Suppressor macrophage treated with lipopolysaccharide for 1 hour (primary cell): ENCODE data around the gene HOXD4.

Experiments
- DNase-seq, 3 donors: peaks; one replicate each; pipeline ENCODE4 v3.0.0-alpha.2; 2020 to 2022

Gene HOXD4

DNA sequence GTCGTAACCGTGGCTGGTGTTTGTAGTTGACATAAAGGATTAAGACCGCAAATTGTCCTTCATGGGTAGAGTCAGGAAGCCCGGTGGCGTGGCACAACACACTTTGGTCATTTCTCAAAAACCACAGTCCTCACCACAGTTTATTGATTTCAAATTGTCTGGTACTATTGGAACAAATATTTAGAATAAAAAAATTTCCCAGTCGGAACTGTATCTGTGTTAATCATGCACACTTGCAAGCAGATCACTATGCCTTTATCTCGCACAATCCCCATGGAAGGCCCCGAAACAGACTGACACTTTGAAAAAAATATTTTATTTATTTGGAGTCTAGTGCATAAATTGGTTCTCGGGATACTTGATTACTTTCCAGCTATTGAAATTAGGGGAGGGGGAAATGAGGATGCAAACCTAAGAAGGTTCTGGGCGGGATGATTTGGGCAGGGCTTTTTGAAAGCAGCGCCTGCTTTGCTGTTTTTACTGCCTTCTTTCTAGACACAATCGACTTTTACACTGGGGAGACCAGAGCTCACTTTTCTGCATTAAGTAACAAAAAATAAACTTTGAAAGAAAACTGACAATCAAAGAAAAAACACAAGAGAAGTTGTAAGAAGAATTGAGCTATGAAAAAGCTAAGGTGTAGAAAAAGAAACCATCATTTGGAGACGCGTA is 21.7 kb downstream of the HOXD4 start:
- DNase-seq = no peak

GRCh38 chr2:176173567-176174381 is 22.4 kb downstream of the HOXD4 start:
- no peak for DNase-seq

GRCh38 chr2:176174382-176174823 is 23.1 kb downstream of the HOXD4 start:
- no peak for DNase-seq

DNA sequence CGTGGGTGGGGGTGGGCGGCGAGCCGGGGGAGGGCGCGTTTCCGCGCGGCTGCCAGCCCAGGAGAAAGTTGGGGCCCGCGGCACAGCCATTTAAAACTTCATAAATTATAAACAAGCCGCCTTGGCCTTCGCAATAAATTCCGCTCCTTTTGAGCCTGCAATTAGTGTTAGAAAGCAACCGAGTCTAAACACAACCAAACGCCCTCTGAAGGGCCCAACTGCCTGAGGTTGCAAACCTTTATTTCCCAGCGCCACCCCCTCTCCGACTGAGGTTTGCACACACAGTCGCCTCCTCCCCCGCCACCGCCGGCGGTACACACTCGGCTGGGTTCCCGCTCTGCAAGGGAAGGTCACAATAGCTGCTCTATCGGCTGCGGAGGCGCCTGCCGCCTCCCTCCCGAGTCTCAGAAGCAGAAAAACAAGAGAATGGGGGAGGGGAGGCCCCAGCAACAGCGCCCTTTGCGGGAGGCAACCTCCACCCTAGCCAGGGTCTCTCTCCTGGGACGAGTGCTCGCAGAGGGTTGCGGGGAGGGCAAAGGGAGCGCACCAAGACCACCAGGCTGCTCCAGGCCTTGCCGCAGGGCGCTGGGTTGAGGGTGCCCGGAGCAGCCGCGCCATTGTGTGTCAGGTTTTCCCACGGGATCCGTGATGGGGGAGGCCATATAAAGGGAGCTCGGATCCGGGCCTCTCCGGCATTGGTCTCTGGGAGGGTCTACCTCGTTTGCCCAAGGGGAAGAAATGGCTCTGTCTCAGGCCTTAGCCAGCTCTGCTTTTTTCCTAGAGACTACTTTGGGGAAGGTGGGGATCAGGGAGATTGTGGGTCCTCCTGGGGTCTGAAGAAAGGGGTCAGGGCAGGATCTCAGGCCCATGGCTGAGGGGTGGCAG is 23.7 kb downstream of the HOXD4 start:
- DNase-seq = no peak

GRCh38 chr2:176175709-176176607 is 24.6 kb downstream of the HOXD4 start:
- DNase-seq = no peak

DNA sequence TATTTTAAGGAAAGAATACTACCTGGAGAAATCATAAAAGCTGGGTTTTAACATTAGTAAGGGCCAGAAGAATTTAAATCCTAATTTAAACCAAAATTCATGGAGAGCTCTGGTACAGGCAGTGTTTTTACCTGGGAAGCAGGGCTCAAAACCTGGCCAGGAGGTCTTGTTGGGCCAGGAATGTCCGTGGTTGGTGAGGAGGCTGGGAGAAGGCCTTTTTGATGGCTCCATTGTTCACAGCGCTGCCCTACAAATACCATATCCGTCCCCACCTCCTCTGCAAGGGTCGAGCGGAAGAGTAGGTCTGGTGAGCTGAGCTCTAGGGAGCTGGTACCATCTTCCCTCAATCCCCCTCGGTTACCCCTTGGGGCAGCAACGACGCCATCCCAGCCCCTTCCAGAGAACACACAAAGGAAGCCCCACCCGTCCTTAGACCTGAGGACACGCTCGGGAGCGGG is 26.3 kb downstream of the HOXD4 start:
- DNase-seq = no peak

GRCh38 chr2:176178038-176178756 is 26.8 kb downstream of the HOXD4 start:
- no peak for DNase-seq

GRCh38 chr2:176178757-176179295 is 27.5 kb downstream of the HOXD4 start:
- DNase-seq = no peak

- no peak for DNase-seq
Measured at GRCh38 chr2:176181551-176181950, 30.2 kb downstream of the HOXD4 start.

DNA sequence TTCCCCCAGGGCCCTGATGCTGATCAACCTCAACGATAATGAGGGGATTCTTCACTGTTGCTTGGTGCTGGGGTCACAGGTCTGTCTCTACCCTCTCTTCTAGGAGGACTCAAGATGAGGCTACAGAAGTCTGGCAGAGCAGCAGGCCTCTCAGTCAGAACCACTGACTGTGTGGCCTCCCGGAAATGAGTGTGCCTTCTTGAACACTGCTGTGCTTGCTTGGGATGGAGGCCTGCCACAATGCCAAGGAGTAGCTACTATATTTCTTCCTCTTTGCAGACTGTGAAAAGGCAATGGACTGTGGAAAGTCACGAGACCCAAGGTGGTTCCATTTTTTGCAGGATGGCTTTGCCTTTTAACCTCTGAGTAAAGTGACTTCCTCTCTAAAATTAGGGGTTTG is 31.3 kb downstream of the HOXD4 start:
- DNase-seq = peak in 1 of 3 donors; percentile 5

DNA sequence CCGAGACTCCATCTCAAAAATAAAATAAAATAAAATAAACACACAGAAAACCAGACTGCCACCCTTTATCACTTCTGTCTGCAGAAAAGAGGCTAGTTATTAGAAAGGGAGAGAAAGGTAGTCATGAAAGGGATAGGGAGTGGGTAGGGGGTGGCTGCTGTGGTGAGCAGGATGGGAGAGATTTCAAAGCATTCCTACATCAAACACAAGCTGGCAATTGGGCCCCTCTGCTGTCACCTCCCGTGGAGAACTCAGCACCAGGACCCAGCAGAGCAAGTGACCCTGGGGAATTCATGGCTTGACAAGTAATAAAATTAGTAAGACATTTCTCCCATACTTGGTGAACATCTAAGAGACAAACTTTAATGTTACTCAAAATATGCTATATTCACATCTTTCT is 33.4 kb downstream of the HOXD4 start:
- DNase-seq = no peak

- DNase-seq = no peak
Measured at GRCh38 chr2:176186024-176186423, 34.7 kb downstream of the HOXD4 start.

GRCh38 chr2:176187200-176187898 is 36.0 kb downstream of the HOXD4 start:
- no peak for DNase-seq

DNA sequence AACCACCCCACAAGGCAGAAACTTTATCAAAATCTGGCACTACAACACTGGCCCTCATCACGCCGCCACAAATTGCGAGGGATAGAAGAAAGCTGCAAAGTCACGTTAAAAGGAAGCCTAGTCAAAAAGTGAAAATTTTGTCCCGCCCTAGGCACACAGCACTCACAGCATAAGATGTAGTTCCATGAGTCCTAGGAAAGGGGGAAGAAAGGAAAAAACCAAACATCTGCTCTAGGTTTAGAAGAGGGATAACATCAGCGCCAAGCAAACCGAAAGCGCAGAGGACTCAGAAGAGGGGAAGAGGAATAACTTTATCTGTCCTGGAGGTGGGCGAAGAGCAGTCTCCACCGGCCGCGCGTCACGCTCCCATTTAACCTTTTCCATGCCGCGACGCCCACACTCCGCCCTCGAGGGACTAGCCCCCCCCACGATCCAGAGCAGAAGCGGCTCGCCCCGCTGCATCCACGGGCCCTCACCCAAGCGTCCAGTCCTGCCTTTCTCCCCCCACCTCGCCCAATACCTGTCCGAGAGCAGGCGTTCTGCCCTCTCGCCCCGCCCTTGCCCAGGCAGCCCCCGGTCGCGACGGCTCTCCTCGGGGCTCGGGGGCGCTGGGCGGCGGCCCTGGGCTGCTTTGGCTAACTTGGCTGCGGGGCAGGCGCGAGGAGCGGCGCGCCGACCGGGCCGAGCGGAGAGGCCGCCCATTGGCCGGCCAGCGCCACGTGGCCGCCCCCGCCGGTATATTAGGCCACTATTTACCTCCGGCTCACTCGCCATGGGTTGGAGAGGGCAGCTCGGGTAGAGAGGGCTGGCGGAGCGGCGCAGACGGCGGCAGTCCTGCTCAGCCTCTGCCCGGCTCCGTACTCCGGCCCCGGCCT is 36.8 kb downstream of the HOXD4 start, which contains the start of gene HOXD1:
Gene HOXD1, plus strand, starts transcription at position 770 of the 875 bp plus-strand sequence. CDS start 134 bp downstream, outside the sequence.
- peak in 2 of 3 donors; percentile 17 to 21 for DNase-seq

DNA sequence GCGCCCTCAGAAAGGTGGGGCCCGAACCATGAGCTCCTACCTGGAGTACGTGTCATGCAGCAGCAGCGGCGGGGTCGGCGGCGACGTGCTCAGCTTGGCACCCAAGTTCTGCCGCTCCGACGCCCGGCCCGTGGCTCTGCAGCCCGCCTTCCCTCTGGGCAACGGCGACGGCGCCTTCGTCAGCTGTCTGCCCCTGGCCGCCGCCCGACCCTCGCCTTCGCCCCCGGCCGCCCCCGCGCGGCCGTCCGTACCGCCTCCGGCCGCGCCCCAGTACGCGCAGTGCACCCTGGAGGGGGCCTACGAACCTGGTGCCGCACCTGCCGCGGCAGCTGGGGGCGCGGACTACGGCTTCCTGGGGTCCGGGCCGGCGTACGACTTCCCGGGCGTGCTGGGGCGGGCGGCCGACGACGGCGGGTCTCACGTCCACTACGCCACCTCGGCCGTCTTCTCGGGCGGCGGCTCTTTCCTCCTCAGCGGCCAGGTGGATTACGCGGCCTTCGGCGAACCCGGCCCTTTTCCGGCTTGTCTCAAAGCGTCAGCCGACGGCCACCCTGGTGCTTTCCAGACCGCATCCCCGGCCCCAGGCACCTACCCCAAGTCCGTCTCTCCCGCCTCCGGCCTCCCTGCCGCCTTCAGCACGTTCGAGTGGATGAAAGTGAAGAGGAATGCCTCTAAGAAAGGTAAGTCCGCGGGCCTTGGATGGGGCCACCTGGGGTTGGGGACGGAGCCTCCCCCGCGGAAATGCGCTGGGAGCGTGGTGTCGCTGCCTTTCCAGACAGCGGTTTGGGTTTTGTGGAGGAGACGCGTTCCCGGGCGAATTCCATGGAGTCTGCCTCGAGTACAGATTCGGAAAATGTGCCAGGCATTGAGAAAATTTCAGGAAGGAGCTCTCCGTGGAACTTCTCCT is 37.7 kb downstream of the HOXD4 start:
- no peak for DNase-seq

GRCh38 chr2:176189681-176190641 is 38.6 kb downstream of the HOXD4 start:
- DNase-seq = peak in 1 of 3 donors; percentile 10

- DNase-seq = no peak
Measured at GRCh38 chr2:176192351-176192750, 41.0 kb downstream of the HOXD4 start.
